ENCODE measurements around the gene AMFR.

DNA sequence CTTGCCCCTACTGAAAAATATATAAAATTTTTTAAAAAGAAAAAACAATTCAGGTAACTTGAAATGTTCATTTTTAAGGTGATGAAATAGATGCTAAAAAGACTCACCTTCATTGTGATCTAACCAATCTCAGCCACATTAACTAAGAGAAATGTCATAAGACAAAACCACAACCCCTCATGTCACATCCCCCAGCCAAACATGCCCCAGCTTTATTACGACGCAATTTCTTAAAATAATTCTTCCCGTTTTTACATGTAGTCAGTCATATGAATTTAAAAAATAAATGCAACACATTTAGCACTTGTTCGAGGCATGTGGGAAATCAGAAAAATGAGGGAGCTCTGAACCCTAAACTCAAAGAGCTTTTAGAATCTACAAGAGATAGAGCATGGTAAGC lies 9.5 kb downstream of the AMFR start:
- TF ChIP-seq, protein P1, sequence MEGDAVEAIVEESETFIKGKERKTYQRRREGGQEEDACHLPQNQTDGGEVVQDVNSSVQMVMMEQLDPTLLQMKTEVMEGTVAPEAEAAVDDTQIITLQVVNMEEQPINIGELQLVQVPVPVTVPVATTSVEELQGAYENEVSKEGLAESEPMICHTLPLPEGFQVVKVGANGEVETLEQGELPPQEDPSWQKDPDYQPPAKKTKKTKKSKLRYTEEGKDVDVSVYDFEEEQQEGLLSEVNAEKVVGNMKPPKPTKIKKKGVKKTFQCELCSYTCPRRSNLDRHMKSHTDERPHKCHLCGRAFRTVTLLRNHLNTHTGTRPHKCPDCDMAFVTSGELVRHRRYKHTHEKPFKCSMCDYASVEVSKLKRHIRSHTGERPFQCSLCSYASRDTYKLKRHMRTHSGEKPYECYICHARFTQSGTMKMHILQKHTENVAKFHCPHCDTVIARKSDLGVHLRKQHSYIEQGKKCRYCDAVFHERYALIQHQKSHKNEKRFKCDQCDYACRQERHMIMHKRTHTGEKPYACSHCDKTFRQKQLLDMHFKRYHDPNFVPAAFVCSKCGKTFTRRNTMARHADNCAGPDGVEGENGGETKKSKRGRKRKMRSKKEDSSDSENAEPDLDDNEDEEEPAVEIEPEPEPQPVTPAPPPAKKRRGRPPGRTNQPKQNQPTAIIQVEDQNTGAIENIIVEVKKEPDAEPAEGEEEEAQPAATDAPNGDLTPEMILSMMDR (conservative IDR thresholded peaks at IDR 0.05 in 1 of 2, IDR thresholded peaks at IDR 0.05 in 1 of 2; ENCODE audit: extremely low read depth in 1 of 2, insufficient read depth in 1 of 2, low read depth in 1 of 2, low read length in 2 of 2), result no peak
- no peak for TF ChIP-seq EZH2 (IDR thresholded peaks at IDR 0.05; ENCODE audit: borderline replicate concordance, low read length)
